ENCODE data around the gene OR8K5.

DNA sequence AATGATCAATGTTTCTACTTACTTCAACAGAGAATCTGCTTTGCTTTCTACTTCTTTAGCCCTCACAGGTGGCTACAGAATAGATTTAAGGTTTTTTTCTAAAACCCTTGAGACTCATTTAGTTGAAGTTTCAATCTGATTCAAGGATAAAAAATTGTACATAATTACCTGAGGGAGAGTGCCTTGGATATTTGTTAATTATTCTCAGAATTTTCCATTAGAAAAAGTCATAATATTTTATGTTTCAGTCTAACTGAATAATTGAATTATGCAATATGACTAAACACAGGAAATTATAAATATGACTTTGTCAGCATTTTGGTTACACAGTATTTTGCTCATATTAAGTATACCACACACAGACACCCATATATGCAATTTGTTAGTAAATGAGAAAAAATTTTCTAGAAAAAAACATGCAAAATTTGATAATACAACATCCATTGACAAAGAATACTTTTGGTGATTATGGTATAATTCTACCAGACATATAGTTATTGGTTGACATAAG, 19.9 kb downstream of the OR8K5 start, which contains the start of gene OR8J3:
- TF ChIP-seq, protein P1, sequence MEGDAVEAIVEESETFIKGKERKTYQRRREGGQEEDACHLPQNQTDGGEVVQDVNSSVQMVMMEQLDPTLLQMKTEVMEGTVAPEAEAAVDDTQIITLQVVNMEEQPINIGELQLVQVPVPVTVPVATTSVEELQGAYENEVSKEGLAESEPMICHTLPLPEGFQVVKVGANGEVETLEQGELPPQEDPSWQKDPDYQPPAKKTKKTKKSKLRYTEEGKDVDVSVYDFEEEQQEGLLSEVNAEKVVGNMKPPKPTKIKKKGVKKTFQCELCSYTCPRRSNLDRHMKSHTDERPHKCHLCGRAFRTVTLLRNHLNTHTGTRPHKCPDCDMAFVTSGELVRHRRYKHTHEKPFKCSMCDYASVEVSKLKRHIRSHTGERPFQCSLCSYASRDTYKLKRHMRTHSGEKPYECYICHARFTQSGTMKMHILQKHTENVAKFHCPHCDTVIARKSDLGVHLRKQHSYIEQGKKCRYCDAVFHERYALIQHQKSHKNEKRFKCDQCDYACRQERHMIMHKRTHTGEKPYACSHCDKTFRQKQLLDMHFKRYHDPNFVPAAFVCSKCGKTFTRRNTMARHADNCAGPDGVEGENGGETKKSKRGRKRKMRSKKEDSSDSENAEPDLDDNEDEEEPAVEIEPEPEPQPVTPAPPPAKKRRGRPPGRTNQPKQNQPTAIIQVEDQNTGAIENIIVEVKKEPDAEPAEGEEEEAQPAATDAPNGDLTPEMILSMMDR (conservative IDR thresholded peaks at IDR 0.05; ENCODE audit: low read depth, low read length) = no peak
- TF ChIP-seq MXI1 (IDR thresholded peaks at IDR 0.05; ENCODE audit: borderline replicate concordance, low read depth, low read length) (no peak), BHLHE40 (IDR thresholded peaks at IDR 0.05; ENCODE audit: low read depth, low read length) (no peak), RFX5 (IDR thresholded peaks at IDR 0.05; ENCODE audit: low read depth, low read length) (no peak)
